ENCODE data around the gene C1orf53. TPM values are rescaled to one million over a fixed set of nuclear protein-coding genes. Genes with fewer than 3 reads are reported as not detected.

The C1orf53 gene
- total and polyA plus RNA-seq, 2 of the 4 experiments (the other 2 are of a cell fraction), result 4.8 to 7.0 TPM

GRCh38 chr1:197908716-197909220, 6.3 kb downstream of the C1orf53 start:
- Histone ChIP-seq H3K4me2 (ENCODE audit: low read depth, low read length) (peak overlapping the region; percentile 81), H3K9ac (ENCODE audit: low read depth, low read length) (no peak overlapping the region), H3K4me1 (ENCODE audit: control insufficient read depth, insufficient read depth, low read length) (peaks cover 14% of the 10 kb centered on the region; the same call in 1 of the 2 replicates), H2BK120ac (ENCODE audit: low read depth, low read length) (no peak overlapping the region), H3K56ac (ENCODE audit: extremely low read depth, insufficient read depth, low read length) (no peak overlapping the region), H3K36me3 (ENCODE audit: control insufficient read depth, insufficient read depth, low read length) (no peaks in the 10 kb centered on the region), H3K27ac (ENCODE audit: insufficient read depth, low read length) (no peak overlapping the region), H3K4me3 (ENCODE audit: insufficient read depth, low read depth, low read length) (no peak overlapping the region), H2AFZ (replicated peaks; ENCODE audit: low read length, poor library complexity) (peak overlapping the region; percentile 60), H3K14ac (replicated peaks; ENCODE audit: low read depth, low read length) (no peak overlapping the region), H4K5ac (ENCODE audit: low read depth, low read length) (no peak overlapping the region), H3K23ac (ENCODE audit: low read depth, low read length) (no peak overlapping the region), H2BK15ac (ENCODE audit: low read depth, low read length) (no peak overlapping the region), H3K27me3 (ENCODE audit: control insufficient read depth, insufficient read depth, low read length) (peaks cover 68% of the 10 kb centered on the region), H3K4ac (ENCODE audit: low read depth, low read length) (no peak overlapping the region), H3K79me1 (ENCODE audit: low read depth in 1 of 2, low read length in 2 of 2) (no peaks in the 10 kb centered on the region), H2BK5ac (ENCODE audit: low read depth, low read length, poor library complexity, severe bottlenecking) (no peak overlapping the region), H4K20me1 (ENCODE audit: insufficient read depth, low read length) (no peaks in the 10 kb centered on the region), H2AK5ac (ENCODE audit: low read depth, low read length) (no peak overlapping the region), H2BK20ac (ENCODE audit: low read depth, low read length) (no peak overlapping the region), H3K9me3 (ENCODE audit: control insufficient read depth, insufficient read depth, low read length) (peaks cover 9% of the 10 kb centered on the region; the same call in 1 of the 2 replicates), H3K9me1 (ENCODE audit: insufficient read depth, low read length) (peaks cover 4% of the 10 kb centered on the region; the same call in 1 of the 2 replicates), H4K91ac (ENCODE audit: insufficient read depth, low read depth, low read length) (no peak overlapping the region), H2AK9ac (replicated peaks; ENCODE audit: low read depth, low read length, poor library complexity) (no peak overlapping the region), H4K8ac (ENCODE audit: low read depth in 2 of 2, low read length in 2 of 2) (no peak overlapping the region), H3K18ac (ENCODE audit: low read depth, low read length) (no peak overlapping the region)
- dilution Hi-C loops (cut with HindIII; ENCODE audit: low sequenced_read_pairs, unreplicated experiment) (no loop called here), intact Hi-C loops (cut with micrococcal nuclease) (no loop called here), in situ Hi-C loops (cut with MboI; ENCODE audit: low sequenced_read_pairs) (loop anchor here (25.0 kb wide), 1 partner anchor 779 kb away; no protein-coding TSS in a partner anchor)
- WGBS, 2 experiments (ENCODE audit: extremely low coverage in 2 of 2, insufficient read length in 1 of 2), result 12% methylated on average over 3 of the region's 14 CpGs; no CpG with 5 or more reads in 1 of the 2 experiments
- CTCF ChIA-PET, result no interaction called here
- no peak for TF ChIP-seq CTCF (conservative IDR thresholded peaks at IDR 0.05; ENCODE audit: low read depth, low read length)
- no peak for TF ChIP-seq MAZ (IDR thresholded peaks at IDR 0.05; ENCODE audit: borderline replicate concordance, low read depth, low read length)
- TF ChIP-seq RCOR1 (IDR thresholded peaks at IDR 0.05; ENCODE audit: insufficient replicate concordance, low read length), result no peak
- TF ChIP-seq POLR2A (IDR thresholded peaks at IDR 0.05; ENCODE audit: low read depth, low read length), result no peak
- no peak for TF ChIP-seq RAD21 (IDR thresholded peaks at IDR 0.05; ENCODE audit: low read length)
- no peak for TF ChIP-seq SMC3 (IDR thresholded peaks at IDR 0.05; ENCODE audit: low read depth, low read length)
- TF ChIP-seq MAFK (IDR thresholded peaks at IDR 0.05; ENCODE audit: low read depth, low read length), result no peak
- no peak for DNase-seq
- POLR2A ChIA-PET (ENCODE audit: unreplicated experiment), result no interaction called here
- peak; percentile 41; the same call in 1 of the 2 replicates for ATAC-seq (ENCODE audit: low read depth)
- BruUV-seq (replicated peaks), result no TSS peak
